T-helper 2 cell (primary cell): ENCODE results near the gene STARD5.
"Not testable (repeated sequence)": the region's sequence is repeated elsewhere in the genome, so short reads cannot be mapped to it uniquely, and the experiment has no call there.

Experiments used
- DNase-seq, 5 experiments: peaks; one replicate each; pipeline versions ENCODE4 v3.0.0 to v3.0.0-alpha.2; 2012 to 2022
- total RNA-seq, 2 donors: gene quantifications; one replicate each; lab custom pipeline; 2026; lab: John Stamatoyannopoulos, UW

STARD5 gene, protein sequence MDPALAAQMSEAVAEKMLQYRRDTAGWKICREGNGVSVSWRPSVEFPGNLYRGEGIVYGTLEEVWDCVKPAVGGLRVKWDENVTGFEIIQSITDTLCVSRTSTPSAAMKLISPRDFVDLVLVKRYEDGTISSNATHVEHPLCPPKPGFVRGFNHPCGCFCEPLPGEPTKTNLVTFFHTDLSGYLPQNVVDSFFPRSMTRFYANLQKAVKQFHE
- total RNA-seq: 15.4 to 34.9 reads per million in 2 donors

DNA sequence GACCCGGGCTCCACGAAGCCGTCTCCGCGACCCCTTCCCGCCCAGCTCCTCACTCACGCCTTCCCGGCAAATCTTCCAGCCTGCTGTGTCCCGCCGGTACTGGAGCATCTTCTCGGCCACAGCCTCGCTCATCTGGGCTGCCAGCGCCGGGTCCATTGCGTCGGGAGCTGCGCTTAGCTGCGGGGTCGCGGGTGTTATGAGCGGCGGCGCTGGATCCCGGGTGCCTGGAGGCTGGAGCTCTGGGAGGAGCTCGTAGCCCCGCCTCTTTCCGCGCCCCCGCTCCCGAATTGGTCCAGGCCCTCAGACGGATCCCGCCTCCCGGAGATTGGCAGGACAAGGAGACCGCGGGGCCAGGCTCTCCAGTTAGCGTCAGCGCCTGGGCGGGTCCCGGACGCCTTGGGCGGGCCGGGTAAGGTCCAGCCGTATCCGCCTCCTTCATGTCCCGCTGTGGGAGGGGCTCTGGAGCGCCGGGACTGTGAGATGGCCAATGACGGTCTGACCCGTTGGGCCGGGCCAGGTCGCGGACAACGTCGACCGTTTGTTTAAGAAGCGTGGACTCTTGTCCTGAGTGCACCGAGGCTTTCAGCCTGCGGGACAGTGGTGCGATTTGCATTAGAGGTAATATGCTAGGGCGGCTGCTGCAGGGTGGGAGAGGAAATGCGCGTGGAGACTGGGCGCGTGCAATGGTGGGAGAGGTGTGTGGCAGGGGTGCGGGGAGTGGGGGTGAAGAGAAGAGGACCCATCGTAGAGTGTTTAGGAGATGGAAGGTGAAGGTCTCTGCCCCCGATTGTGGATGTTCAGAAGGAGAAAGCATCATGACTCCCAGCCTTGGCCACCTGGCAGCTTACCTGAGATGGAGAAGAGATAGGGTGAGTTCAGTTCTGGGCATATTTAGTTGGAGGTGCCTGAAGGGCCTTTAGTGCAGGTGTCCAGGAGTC lies at the start of gene STARD5:
Gene STARD5, minus strand, starts transcription at position 198 of the 938 bp plus-strand sequence. Its CDS starts 42 bp downstream, at position 156.
- peak; percentile 89 to 95 (median 95) for DNase-seq

DNA sequence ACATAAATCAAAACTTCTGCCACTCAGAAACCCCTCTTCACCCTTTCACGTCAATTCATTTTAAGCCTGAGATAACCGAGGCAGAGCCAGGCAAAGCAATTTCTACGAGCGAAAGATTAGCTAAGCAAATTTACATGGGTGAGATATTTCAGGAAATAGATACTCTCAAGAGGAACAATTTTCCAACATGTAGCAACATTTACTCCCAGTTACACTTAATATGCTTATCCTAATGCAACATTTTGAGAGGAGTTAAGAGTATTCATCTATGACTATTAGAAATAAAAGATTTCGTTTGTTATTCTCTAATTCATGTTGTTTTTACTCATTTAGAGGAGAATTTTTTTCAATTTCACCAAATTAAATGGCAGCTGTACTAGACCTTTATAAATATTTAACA lies 49.2 kb upstream of the STARD5 start:
- DNase-seq: no peak

DNA sequence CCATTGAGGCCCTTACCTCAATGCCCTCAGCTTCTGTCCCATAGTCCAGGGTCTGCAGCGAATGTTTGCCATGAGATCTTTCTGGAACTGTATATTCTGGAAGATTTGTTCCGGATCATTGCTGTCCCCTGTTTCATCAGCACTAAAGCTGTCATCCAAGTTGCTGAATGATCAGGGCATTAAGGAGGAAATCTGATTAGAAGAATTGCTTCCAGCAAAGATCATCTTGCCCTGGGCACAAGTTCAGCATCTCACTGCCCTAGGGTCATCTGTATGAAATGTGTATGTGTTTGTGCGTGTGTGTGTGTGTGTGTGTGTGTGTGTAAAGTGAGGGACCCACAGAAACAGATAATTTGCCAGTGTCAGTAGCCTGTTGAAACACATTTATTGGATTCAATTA lies 48.6 kb upstream of the STARD5 start:
- DNase-seq: no peak

DNA sequence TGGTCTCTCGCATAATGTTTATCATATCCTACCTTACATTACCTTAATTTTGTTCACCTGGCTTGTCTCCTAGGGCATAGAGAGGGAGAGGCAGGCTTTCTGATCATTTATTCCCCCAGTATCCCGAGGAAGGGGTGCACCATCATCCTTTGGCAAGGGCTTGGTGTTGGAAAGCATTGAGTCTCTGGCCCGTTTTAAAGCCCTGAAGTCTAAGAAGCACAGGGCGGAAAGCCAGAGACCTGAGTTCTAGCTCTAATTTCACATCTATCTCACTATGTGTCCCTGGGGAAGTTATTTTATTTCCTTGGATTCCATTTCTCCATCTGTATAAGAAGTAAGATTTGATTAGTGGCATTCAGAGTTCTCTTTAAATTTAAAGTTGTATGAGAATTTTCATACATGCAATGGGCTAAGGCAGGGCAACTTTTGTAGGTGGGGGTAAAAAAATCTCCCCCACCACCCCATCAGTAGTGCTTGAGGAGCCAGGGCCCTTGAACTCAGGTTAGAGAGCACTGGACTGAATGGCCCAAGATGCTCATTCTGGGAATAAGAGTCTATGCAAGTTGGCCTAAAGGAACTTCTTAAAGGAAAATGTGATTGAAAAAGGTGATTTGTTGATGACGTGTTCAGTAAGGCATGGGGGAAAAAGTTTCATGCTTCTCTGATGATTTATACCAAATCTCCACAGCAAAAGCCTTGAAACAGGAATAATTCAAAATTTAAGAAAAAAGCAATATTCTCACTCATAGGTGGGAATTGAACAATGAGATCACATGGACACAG lies 40.0 kb upstream of the STARD5 start:
- DNase-seq: no peak

DNA sequence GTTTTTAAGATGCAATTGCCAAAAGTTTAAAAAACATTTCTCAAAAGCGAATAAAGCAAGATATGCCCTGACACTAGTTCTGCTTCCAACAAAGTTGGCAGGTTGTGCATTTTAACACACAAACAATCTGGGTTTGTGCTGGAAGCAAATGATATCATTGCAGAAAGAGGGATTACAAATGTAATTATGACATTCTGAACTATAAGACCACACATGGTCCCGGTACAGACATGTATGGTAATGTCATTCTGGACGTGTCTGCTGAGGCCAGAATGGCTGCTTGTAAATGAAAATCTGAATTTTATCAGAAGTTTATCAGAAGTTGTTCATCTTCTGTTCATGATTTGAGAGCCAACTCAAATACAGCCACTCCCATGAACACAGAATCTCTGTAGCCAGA lies 39.3 kb upstream of the STARD5 start:
- DNase-seq: no peak

DNA sequence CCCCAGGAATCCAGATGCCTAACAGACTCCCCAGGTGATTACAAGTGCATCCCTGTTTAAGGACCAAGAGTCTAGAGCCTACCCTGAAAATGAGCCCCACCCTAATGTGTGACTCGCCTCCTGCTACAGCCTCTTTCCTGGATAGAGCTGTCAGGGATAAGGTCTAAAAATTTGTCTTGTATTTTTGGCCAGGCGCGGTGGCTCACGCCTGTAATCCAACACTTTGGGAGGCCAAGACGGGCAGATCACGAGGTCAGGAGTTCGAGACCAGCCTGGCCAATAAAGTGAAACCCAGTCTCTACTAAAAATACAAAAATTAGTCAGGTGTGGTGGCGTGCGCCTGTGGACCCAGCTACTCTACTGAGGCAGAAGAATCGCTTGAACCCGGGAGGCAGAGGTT lies 38.8 kb upstream of the STARD5 start:
- DNase-seq: no peak

DNA sequence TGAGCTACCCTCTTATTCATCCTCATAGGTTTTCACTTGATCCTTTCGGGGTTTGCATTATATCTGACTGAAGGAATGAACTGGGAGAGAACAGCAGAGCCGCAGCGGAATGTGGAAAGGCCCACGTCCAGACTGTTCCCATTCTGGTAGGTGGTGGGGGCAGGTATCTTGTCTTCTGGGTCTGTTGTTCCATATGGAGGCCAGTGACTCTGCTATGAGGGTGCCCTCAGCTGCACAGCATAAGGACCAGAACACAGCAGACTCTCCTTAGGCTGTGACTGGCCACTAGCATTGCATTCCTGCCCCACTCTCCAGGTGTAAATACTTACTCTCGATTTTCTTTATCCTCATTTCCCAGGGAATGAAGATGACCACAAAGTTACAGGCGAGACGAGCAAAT lies 38.0 kb upstream of the STARD5 start:
- no peak for DNase-seq

DNA sequence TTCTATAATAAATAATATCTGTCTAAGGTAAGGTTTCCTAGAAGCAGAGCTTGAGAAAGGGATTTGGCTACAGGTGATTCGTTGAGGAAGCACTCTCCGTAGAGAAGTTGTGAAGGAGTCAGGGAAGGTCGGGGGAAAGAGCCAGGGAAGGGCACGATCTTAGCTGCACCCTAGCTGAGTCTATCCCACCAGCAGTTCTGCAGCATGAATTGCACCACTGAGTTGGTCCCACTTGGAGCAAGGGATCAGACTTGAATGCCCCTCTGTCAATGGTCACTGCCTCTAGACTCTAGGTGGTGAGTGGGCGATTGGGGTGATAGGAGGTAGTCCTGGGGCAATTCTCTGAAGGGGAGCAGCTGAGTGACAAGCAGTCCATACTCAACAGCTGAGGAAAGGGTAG lies 36.5 kb upstream of the STARD5 start:
- no peak for DNase-seq

DNA sequence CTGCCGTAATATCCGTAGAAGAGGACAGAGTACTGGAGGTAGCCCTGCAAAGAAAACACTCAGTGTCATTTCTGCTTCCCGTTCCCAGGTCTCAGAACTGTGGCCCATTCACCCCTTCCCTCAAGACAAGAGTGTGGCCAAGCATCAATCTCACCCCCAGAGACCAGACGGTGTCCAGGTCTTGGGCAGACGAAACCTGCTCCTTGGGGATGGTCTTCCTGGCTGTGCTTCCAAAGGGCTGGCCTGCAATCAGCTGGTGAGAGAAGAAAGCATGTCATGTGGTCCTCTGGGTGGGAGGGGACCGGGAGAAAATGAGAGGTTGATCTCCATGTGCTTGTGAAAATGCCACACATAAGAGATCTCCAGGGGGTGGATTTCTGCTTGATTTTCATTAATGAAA lies 34.3 kb upstream of the STARD5 start:
- DNase-seq: no peak

DNA sequence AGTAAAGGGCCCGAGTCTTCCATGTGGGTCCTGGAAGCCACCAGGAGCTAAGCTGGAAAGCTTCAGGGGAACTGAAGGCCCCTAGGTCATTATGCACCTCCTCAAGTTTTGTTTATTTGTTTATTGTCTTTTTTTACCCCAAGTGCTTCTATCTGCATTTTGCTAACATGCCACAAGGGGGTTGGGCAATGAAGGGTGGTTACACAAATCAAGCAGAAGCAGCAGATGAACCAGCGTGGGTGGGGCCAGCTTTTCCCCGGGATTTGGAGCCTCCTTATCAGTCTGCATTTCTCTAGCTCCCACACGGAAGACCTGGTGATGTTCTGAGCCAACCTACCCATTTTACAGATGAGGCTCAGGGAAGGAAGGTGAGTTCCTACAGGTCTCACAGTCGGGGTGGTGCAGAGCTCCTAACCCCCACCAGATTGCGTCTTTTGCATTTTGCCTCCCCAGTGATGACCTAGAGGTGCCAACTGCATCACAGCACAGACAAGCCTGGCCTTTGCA lies 33.3 kb upstream of the STARD5 start:
- no peak for DNase-seq

DNA sequence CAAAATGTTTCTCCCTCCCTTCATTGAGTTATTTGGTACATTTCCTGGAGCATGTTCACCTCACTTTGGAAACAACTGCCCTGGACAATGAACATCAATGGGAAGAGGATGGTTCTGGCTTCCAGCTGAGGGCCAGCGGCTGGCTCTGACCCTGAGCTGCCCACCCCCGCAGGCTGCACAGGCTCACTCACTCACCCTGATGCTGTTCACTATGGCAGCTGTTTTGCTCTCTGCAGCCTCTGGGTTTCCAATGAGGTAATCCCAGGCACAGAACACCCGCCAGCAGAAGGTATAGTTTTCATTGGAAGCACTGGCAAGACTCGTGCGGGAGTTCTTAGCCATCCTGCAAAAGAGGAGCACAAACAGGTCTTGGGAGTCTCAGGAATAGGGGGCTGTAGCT lies 32.3 kb upstream of the STARD5 start:
- no peak for DNase-seq

DNA sequence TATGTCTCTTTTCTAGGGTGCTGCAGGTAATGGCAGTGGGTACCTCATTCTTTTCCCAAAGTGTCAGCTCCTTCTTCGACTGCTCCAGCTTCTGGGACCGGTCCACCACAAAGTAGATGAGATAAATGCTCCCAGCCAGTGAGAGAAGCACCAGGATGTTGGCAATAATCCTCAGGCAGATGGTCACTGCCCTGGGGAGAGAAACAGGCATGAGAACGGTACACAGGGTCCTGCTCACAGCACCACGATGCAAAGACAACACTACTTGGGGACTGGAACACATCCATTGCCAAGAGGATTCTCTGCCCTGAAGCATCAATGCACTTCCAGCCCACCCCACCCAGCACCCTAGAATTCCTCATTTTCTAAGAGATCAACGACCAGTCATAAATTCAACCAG lies 27.7 kb upstream of the STARD5 start:
- DNase-seq: no peak

DNA sequence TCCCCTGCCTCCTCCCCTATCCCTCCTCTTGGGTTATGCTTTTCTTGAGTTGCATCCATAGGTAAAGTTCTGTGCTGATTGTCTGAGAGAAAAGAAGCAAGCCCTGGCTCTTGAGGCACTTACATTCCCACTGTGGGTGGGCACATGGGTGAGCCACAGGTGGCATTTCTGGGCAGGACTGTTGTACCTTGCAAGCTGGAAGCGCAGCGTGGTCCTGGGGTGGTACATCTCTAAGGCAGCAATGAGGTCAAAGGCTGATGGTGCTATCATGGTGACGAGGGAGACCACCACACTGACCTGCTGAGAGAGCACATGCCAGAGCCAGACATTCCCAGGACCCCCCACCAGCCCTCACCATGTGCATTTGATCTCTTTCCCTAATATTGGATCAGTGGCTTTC lies 25.3 kb upstream of the STARD5 start:
- DNase-seq: no peak

DNA sequence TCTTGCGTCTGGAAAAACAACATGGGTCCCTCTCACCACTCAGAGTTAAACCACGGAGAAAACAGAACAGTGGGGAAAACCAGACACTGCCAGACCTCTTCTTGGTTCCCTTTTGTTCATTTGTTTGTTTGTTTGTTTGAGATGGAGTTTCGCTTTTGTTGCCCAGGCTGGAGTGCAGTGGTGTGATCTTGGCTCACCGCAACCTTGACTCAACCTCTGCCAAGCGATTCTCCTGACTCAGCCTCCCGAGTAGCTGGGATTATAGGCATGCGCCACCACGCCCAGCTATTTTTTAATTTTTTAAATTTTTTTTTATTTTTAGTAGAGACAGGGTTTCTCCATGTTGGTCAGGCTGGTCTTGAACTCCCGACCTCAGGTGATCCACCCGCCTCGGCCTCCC lies 24.8 kb upstream of the STARD5 start:
- not testable (repeated sequence) for DNase-seq

DNA sequence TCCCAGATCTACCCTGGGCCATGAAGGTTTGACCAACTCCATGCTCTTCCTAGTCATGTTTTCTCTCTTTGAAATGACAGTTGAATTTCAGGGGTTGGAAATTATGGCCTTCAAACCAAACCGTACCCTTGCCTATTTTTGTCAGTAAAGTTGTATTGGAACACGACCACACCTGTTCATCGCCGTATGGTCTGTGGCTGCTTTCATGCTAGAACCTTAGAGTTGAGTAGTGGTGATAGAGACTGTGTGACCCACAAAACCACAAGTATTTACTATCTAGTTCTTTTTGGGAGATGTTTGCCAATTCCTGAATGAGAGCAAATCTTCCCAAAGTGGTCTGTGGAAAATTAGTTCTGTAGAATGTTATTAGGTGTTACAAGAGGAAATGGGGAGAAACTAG lies 24.0 kb upstream of the STARD5 start:
- DNase-seq: no peak

DNA sequence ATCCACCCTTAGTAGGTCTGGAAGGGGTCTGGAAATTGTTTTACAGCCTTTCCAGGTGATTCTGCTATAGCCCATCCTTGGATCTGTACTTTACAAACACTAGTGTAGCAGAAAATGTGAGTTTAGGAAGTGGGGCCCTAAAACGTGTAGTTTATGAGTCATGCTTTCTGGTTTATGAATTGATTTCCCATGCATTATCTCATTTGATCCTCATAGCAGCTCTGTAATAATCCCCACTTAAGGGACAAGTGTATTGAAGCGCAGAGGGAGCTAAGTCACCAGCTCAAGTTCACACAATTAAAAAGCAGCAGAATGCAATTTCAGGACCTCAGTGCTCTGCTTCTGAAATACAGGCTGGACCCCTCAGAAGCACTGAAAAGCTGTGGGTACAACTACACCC lies 22.7 kb upstream of the STARD5 start:
- DNase-seq: no peak

DNA sequence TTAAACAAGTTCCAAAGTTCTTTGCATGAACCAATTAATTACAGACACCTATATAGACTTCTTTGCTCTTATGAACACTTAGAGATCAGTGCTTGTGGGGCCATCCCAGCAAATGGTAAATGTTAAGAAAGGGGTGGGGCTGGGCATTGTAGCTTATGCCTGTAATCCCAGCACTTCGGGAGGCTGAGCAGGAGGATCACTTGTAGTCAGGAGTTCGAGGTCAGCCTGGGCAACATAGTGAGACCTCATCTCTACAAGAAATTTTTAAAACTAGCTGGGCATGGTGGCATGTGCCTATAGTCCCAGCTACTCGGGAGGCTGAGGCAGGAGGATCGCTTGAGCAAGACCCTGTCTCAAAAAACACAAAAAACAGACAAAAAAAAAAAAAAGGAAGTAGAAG lies 19.4 kb upstream of the STARD5 start:
- DNase-seq: no peak

DNA sequence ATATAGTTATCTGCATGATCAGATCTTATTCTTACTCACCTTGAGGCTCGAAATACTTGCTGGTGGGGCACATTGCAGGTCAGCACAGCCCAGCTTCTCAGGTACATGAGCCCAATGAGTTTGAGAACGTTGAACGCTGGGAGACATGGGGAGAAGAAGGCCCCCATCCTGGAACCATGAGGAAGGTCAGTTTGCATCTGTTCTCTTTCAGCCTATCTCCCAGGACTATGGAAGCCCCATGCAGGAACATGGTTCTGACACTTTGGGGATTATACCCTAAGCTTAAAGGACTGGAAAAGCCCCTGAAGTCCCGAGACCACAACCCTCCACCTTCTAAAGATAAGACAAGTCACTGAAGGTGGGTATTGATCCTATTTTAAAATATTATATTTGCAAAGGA lies 17.4 kb upstream of the STARD5 start:
- DNase-seq: no peak

DNA sequence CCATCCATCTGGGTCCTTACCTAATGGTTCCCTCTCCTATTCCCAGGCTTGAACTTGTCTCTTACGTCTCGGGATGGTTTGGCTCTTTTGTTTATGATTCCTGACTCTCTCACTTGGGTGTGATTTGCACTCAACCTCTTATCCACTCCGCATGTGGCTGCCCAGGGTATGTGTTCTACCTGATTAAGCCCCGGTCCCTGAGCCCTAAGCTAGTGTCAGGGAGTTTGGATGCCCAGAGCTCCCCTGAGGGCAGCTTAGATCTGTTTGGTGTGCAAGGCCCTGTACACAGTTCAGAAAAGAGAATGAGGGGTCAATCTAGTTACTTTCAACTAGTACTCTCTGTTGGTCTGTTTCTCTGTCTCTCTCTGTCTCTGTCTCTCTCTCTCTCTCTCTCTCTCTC lies 15.9 kb upstream of the STARD5 start:
- no peak for DNase-seq

DNA sequence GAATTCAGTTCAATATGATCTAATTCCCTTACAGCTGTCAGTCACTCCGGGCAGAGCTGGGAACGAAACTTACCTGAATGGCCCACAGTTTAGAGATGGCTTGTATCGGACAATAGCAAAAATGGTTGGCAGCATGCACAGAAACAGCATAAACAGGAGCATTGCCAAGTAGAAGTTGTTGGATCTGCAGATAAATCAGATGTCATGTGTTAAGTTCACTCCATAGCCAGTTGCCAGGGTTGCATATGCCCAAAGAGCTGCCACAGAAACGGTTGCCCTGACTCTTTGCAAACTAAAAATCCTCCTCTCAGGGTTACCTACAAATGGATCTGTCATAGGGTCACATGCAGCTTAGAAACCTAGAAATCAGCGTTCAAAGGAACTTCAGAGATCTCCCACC lies 15.4 kb upstream of the STARD5 start:
- DNase-seq: no peak

DNA sequence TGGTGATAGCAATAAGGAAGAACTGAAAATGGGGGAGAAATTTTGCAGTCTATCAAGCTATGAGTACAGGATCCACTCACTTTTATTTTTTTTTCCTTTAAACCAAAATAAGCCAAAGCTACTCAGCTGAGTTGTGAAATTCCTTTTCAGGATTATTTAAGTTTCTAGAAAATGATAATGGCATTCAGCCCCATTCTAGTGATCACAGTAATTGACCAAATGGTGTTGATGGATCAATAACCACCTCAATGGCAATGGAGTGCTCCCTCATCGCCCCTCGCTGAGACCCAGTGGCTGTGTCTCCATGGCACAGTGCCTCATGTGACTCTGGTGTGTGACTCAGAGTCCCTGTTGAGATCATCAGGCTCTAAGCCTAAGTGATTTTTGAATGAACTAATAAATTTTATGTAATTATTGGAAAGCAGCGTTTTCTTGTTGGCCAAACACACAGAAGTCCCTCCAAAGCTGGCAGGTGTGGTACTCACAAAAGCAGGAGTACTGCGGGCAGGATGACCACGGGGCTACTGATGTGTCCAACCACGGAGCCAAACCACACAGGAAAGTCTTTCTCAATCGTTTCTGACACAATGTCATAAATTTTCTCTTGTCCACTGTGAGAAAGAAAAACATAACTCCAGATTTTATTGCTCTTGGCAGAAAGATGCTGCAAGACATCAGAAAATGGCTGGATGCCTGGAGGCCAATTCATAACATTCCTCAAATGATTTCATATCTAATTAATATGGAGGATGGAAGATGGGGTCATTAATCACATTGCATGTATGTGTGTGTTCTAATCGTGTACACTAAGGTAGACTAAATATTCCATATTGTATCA lies 14.4 kb upstream of the STARD5 start:
- no peak for DNase-seq

DNA sequence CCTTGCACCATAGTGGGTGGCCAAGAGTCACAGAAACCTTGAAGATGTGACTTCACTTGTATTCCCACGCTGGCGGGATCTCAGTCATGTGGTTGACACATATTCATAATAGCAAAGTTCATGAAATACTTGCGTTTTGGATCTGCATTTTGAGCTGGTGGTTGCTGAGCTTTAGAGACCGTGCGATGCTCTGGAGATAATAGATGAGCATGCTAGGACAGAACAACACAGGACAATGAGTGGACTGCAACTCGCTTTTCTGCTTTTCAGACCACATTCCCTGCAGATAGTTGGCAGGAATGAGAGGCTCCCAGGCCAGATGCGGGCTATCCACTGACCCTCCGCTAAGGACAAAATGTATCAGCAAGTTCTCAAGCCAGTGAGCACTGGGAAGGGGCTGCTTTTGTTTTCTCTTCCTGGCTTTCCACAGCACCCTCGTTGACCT lies 13.8 kb upstream of the STARD5 start:
- no peak for DNase-seq
